IPS-18a (cell line): Measurements from ENCODE around the gene ATAD2B.
"Not testable (repeated sequence)": the region's sequence is repeated elsewhere in the genome, so short reads cannot be mapped to it uniquely, and the experiment has no call there.

Experiments
- H3K27ac ChIP-seq: one replicate; pipeline ENCODE4 v1.5.1; 2013; ENCODE audit warnings: low read length
- H3K27me3 ChIP-seq: one replicate; pipeline ENCODE4 v1.6.1; 2013; ENCODE audit warnings: mild to moderate bottlenecking, low read length; ENCODE audit not compliant: control insufficient read depth, insufficient read depth
- H3K36me3 ChIP-seq: one replicate; pipeline ENCODE4 v1.6.1; 2013; ENCODE audit warnings: low read depth, low read length; ENCODE audit not compliant: control insufficient read depth
- H3K4me1 ChIP-seq: one replicate; pipeline ENCODE4 v1.6.1; 2013; ENCODE audit warnings: low read depth, low read length; ENCODE audit not compliant: control insufficient read depth
- H3K4me3 ChIP-seq: one replicate; pipeline ENCODE4 v1.5.1; 2013; ENCODE audit warnings: low read length
- H3K9ac ChIP-seq: one replicate; pipeline ENCODE4 v1.6.1; 2013; ENCODE audit warnings: mild to moderate bottlenecking, low read length, moderate library complexity
- H3K9me3 ChIP-seq: one replicate; pipeline ENCODE4 v1.6.1; 2013; ENCODE audit warnings: low read depth, low read length; ENCODE audit not compliant: control insufficient read depth

The ATAD2B gene

GRCh38 chr2:23926750-23927571, at the start of gene ATAD2B:
Gene ATAD2B, minus strand, starts transcription at chr2:23927123. Its CDS starts 353 bp downstream, at chr2:23926770.
- H3K9ac ChIP-seq: peak within 1 kb of the TSS; percentile 98
- peaks cover 4% of the 10 kb centered on the region for H3K4me1 ChIP-seq
- H3K9me3 ChIP-seq: no peaks in the 10 kb centered on the region
- no peaks in the 10 kb centered on the region for H3K27me3 ChIP-seq
- H3K36me3 ChIP-seq: no peaks in the 10 kb centered on the region
- H3K4me3 ChIP-seq: peak within 1 kb of the TSS; percentile 94
- peak within 1 kb of the TSS; percentile 98 for H3K27ac ChIP-seq

DNA sequence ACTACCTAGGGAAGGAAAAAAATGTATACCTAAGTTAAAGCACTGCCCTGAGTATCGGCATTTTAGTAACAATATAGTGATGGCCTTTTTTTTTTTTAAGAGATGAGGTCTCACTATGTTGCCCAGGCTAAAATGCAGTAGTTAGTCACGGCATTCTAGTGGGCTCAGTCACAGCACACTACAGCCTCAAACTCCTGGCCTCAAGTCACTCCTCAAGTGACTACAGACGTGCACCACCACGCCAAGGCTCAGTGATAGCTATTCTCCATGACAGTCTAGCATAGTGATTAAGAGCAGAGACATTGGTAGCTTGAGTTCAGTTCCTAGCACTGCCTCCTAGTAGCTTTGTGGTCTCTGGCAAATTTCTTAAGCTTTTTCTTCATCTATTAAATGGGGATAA, 40.9 kb upstream of the ATAD2B start:
- H3K4me1 ChIP-seq: no peaks in the 10 kb centered on the region
- no peak overlapping the region for H3K27ac ChIP-seq
- no peaks in the 10 kb centered on the region for H3K36me3 ChIP-seq
- no peak overlapping the region for H3K9ac ChIP-seq
- no peaks in the 10 kb centered on the region for H3K9me3 ChIP-seq
- H3K27me3 ChIP-seq: no peaks in the 10 kb centered on the region
- H3K4me3 ChIP-seq: no peak overlapping the region

DNA sequence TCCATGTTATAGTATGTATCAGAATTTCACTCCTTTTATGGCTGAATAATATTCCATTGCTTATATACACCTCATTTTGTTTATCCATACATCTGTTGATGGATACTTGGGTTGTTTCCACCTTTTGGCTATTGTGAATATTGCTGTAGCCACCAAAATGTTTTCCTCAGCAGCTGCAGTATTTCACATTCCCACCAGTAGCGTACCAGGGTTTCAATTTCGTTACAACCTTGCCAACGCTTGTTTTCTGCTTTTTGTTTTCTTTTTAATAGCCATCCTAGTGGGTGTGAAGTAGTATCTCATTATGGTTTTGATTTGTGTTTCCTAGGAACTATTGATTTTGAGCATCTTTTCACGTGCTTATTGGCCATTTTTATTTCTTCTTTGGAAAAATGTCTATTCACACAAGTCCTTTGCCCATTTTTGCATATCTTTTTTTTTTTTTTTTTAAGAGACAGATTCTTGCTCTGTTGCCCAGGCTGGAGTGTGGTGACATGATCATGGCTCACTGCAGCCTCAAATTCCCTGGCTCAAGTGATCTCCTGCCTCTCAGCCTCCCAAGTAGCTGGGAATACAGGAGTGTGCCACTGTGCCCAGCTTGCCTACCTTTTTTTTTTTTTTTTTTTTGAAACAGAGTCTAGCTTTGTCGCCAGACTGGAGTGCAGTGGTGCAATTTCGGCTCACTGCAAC, 27.5 kb upstream of the ATAD2B start:
- H3K27ac ChIP-seq: no peak overlapping the region
- no peaks in the 10 kb centered on the region for H3K9me3 ChIP-seq
- no peak overlapping the region for H3K9ac ChIP-seq
- H3K27me3 ChIP-seq: no peaks in the 10 kb centered on the region
- no peak overlapping the region for H3K4me3 ChIP-seq
- H3K36me3 ChIP-seq: no peaks in the 10 kb centered on the region
- H3K4me1 ChIP-seq: no peaks in the 10 kb centered on the region

DNA sequence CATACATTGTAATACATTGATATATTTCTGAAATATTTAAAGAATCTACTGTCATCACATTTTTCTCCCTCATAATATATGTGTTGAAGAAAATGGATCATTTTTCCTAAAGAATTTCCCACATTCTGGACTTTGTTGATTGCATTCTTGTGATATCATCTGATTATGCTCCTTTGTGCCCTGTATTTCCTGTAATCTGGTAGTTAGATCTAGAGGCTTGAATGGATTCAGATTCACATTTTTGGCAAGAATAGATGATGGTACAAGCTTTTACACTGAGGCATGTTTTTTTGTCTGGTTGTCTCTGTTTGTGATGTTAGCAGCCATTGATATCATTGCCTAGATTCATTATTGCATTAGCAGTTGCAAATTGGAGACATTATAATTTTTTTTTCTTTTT, 26.7 kb upstream of the ATAD2B start:
- Histone ChIP-seq H3K27me3 (no peaks in the 10 kb centered on the region), H3K4me3 (no peak overlapping the region), H3K9ac (no peak overlapping the region), H3K27ac (no peak overlapping the region), H3K36me3 (no peaks in the 10 kb centered on the region), H3K4me1 (no peaks in the 10 kb centered on the region), H3K9me3 (no peaks in the 10 kb centered on the region)

DNA sequence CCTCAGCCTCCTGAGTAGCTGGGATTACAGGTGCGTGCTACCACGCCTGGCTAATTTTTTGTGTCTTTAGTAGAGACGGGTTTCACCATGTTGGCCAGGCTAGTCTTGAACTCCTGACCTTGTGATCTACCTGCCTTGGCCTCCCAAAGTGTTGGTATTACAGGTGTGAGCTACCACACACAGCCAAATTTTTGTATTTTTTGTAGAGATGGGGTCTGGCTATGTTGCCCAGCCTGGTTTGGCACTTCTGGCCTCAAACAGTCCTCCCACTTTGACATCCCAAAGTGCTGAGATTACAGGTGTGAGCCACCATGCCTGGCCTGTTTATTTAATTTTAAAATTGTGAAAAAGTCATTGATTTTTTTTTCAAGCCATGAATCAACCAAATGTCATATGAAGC, 25.6 kb upstream of the ATAD2B start:
- H3K9me3 ChIP-seq, H3K27ac ChIP-seq, H3K4me3 ChIP-seq, H3K4me1 ChIP-seq, H3K27me3 ChIP-seq, H3K36me3 ChIP-seq, H3K9ac ChIP-seq: not testable (repeated sequence)

DNA sequence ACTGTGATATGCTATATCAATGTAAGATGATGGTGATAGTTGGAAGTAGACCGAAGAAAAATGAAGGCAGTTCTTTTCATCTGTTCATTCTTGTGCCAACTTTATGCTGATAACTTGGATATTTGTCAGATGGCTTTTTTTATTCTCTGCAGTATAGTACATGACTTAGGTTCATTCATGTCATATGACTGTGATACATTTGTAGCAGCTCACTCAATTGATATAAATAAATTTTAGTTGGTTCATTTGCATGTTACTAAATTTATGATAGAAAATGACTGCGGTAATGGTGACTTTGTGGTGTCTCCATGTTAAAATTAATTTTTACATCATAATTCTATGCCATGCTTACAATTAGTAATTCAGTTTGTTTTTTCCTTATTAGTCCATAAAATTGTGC, 20.4 kb upstream of the ATAD2B start:
- H3K27ac ChIP-seq: no peak overlapping the region
- H3K27me3 ChIP-seq: no peaks in the 10 kb centered on the region
- H3K9me3 ChIP-seq: no peaks in the 10 kb centered on the region
- H3K36me3 ChIP-seq: no peaks in the 10 kb centered on the region
- H3K4me3 ChIP-seq: no peak overlapping the region
- no peak overlapping the region for H3K9ac ChIP-seq
- no peaks in the 10 kb centered on the region for H3K4me1 ChIP-seq

DNA sequence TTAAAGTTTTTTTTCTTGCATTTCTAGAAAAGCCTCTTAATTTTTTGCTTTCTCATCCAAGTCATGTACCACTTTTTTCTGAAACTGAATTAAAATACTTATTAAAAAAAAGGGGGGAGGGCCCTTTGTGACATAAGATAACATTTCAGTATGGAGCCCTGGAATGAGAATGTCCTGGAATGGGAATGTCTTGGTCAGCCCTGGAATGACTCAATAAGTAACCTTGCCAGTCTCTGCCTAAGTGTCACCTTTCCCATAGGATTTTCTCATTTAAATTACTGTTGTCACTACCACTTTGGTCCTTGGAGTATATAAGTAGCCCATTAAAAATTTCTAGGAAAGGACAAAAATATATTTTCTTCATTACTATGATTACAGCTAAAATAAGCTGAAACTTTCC, 18.1 kb upstream of the ATAD2B start:
- Histone ChIP-seq H3K27ac (no peak overlapping the region), H3K9me3 (no peaks in the 10 kb centered on the region), H3K4me1 (no peaks in the 10 kb centered on the region), H3K27me3 (no peaks in the 10 kb centered on the region), H3K9ac (no peak overlapping the region), H3K36me3 (no peaks in the 10 kb centered on the region), H3K4me3 (no peak overlapping the region)

DNA sequence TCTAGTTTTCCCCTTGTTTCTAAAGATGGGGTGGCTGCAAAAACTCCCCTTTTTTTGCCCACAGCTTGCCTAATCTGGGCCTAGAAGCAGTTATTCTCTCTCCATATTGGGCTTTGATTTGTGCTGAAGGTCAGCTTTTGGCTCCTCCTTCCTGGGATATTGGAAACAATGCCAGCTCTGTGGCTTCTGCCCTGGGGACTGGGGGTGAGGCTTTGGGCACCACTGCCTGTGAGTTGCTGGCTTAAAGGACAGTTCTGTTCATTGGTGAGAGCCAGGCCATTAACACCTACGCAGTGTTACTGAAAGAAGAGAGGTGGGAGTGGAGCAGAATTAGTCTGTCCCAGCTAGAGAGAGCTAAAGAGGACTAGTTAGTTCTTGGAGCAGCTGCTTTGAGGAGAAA, 17.6 kb upstream of the ATAD2B start:
- Histone ChIP-seq H3K27ac (no peak overlapping the region), H3K4me1 (no peaks in the 10 kb centered on the region), H3K4me3 (no peak overlapping the region), H3K27me3 (no peaks in the 10 kb centered on the region), H3K9ac (no peak overlapping the region), H3K36me3 (no peaks in the 10 kb centered on the region), H3K9me3 (no peaks in the 10 kb centered on the region)

GRCh38 chr2:23943666-23944065, 16.7 kb upstream of the ATAD2B start:
- Histone ChIP-seq H3K36me3 (no peaks in the 10 kb centered on the region), H3K9me3 (no peaks in the 10 kb centered on the region), H3K9ac (no peak overlapping the region), H3K27me3 (no peaks in the 10 kb centered on the region), H3K4me3 (no peak overlapping the region), H3K27ac (no peak overlapping the region), H3K4me1 (peaks cover 6% of the 10 kb centered on the region)

- H3K27me3 ChIP-seq: no peaks in the 10 kb centered on the region
- H3K9ac ChIP-seq: no peak overlapping the region
- no peak overlapping the region for H3K27ac ChIP-seq
- H3K9me3 ChIP-seq: no peaks in the 10 kb centered on the region
- H3K4me3 ChIP-seq: peak overlapping the region; percentile 80
- H3K36me3 ChIP-seq: no peaks in the 10 kb centered on the region
- peaks cover 6% of the 10 kb centered on the region for H3K4me1 ChIP-seq
Observed at GRCh38 chr2:23941644-23942043, 14.7 kb upstream of the ATAD2B start.

GRCh38 chr2:23940718-23941620, 14.0 kb upstream of the ATAD2B start:
- Histone ChIP-seq H3K36me3 (no peaks in the 10 kb centered on the region), H3K4me3 (peak overlapping the region; percentile 80), H3K27me3 (no peaks in the 10 kb centered on the region), H3K4me1 (peaks cover 6% of the 10 kb centered on the region), H3K9ac (peak overlapping the region; percentile 73), H3K9me3 (no peaks in the 10 kb centered on the region), H3K27ac (no peak overlapping the region)
